ENCODE measurements around the gene HLA-DRB5.

- TF ChIP-seq EZH2 (IDR thresholded peaks at IDR 0.05; ENCODE audit: insufficient read depth, poor library complexity, severe bottlenecking) (no peak), EZH2phosphoT487 (IDR thresholded peaks at IDR 0.05; ENCODE audit: insufficient read depth, low read depth) (no peak)
Observed at GRCh38 chr6:32576250-32576649, 46.2 kb upstream of the HLA-DRB5 start.
